ENCODE measurements around the gene GPR153. TPM values are rescaled to one million over a fixed set of nuclear protein-coding genes. Genes with fewer than 3 reads are reported as not detected.

The GPR153 gene
- total RNA-seq, 2 donors from 2014 or later: 2.3 to 4.9 TPM

DNA sequence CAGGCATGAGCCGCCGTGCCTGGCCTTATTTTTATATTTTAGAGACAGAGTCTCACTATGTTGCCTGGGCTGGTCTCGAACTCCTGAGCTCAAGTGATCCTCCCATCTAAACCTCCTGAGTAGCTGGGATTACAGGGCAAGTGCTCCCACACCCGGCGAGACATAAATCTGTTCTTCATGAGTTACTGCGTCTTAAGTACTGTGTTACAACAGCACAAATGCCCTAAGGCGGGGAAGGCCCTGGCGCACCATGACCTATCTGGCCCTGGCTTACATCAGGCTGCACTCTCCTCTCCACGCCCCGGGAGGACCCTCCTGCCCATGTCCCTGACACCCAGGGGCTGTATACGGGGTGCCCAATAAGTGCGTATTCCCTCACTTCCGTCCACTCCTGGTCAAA lies 4.3 kb downstream of the GPR153 start:
- peaks cover 0 to 4% of the 10 kb centered on the region in 2 donors for H3K27me3 ChIP-seq
- no peak for TF ChIP-seq POLR2A (IDR thresholded peaks at IDR 0.05)
- TF ChIP-seq, protein P1, sequence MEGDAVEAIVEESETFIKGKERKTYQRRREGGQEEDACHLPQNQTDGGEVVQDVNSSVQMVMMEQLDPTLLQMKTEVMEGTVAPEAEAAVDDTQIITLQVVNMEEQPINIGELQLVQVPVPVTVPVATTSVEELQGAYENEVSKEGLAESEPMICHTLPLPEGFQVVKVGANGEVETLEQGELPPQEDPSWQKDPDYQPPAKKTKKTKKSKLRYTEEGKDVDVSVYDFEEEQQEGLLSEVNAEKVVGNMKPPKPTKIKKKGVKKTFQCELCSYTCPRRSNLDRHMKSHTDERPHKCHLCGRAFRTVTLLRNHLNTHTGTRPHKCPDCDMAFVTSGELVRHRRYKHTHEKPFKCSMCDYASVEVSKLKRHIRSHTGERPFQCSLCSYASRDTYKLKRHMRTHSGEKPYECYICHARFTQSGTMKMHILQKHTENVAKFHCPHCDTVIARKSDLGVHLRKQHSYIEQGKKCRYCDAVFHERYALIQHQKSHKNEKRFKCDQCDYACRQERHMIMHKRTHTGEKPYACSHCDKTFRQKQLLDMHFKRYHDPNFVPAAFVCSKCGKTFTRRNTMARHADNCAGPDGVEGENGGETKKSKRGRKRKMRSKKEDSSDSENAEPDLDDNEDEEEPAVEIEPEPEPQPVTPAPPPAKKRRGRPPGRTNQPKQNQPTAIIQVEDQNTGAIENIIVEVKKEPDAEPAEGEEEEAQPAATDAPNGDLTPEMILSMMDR (IDR thresholded peaks at IDR 0.05): no peak
- intact Hi-C loops (cut with DNase I): no loop called here

DNA sequence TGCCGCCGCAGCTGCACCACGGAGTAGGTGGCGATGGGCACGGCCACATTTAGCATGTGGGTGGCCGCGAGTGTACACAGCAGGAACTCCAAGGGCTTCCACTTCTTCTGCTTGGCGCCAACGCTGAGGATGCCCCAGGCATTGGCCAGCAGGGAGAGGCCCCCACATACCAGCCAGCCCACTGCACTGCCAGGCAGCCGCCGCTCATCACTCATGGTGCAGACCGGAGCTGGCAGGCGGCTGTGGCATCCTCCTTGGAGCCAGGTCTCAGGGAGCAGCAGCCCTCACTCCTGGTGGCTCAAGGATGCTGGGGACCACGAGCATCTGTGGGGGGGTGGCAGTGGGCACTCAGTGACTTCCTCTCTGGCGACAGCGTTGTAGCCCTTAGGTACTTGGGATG lies 6.2 kb downstream of the GPR153 start:
- intact Hi-C loops (cut with DNase I): no loop called here
- H3K27me3 ChIP-seq: no peaks in the 10 kb centered on the region
- WGBS, 2 donors: 68 to 84% methylated on average over 10 to 13 of the region's 16 CpGs
- ATAC-seq (no peak), DNase-seq (no peak)
- H3K4me1 ChIP-seq: peaks cover 3% of the 10 kb centered on the region
- no peaks in the 10 kb centered on the region for H3K9me3 ChIP-seq
- TF ChIP-seq, protein P1 (IDR thresholded peaks at IDR 0.05): no peak
- no peak for TF ChIP-seq POLR2A (IDR thresholded peaks at IDR 0.05)
- H3K36me3 ChIP-seq (replicated peaks in 1 of 2; ENCODE audit: insufficient read depth in 1 of 2, low read depth in 2 of 2): no peaks in the 10 kb centered on the region
- H3K4me3 ChIP-seq: no peak overlapping the region
- no peak overlapping the region for H3K27ac ChIP-seq

More for the DNA sequence above, 4.3 kb downstream of the GPR153 start:
- H3K9me3 ChIP-seq: no peaks in the 10 kb centered on the region
- H3K36me3 ChIP-seq (replicated peaks in 1 of 2; ENCODE audit: insufficient read depth in 1 of 2, low read depth in 2 of 2): no peaks in the 10 kb centered on the region
- peaks cover 18% of the 10 kb centered on the region for H3K4me1 ChIP-seq
- no peak overlapping the region for H3K4me3 ChIP-seq
- ATAC-seq: no peak
- no peak for DNase-seq
- WGBS, 2 donors: 77 to 81% methylated on average over 13 of the region's 13 CpGs
- no peak overlapping the region for H3K27ac ChIP-seq

DNA sequence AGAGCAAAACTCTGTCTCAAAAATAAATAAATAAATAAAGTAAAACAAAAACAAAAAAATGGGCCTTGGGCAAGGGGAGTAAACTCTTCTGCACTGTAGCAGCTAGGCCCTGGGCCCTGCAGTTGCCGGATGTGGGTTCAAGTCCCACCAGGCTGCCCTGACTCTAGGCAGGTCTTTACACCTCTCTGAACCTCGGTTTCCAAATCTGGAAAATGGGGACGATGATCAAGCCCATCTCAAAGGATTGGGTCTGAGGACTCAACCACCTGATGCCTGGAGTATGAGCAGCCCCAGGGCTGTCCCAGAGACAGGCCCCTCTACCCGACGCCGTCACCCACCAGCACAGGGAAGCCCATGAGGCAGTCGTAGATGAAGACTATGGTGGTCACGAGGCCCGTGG lies 7.5 kb downstream of the GPR153 start:
- ATAC-seq: no peak
- Histone ChIP-seq H3K27me3 (no peaks in the 10 kb centered on the region), H3K36me3 (replicated peaks in 1 of 2; ENCODE audit: insufficient read depth in 1 of 2, low read depth in 2 of 2) (no peaks in the 10 kb centered on the region), H3K4me3 (no peak overlapping the region), H3K27ac (no peak overlapping the region), H3K9me3 (no peaks in the 10 kb centered on the region), H3K4me1 (peaks cover 6% of the 10 kb centered on the region)
- no peak for DNase-seq
- TF ChIP-seq POLR2A (IDR thresholded peaks at IDR 0.05): no peak
- TF ChIP-seq, protein P1 (IDR thresholded peaks at IDR 0.05): no peak
- WGBS, 2 donors: 53 to 77% methylated on average over 2 to 9 of the region's 9 CpGs
- intact Hi-C loops (cut with DNase I): no loop called here

DNA sequence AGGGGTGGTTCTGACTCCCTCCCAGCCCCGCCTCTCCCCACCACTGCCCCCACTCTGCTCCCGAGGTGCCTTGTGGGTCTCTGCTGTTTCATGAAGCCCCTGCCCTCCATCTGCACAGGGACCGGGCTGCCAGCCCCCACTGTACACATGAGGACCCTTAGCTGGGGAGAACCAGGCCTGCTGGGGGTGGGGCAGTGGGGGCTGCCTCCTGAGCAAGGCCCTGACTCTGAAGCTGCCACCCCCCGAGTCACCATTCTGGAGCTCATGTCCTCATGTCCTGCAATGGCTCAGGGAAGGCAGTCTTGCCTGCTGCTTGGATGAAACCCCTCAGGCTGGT lies 8.6 kb downstream of the GPR153 start:
- 84% methylated on average over 4 of the region's 4 CpGs; no CpG with 5 or more reads in 1 of the 2 donors for WGBS, 2 donors
- Histone ChIP-seq H3K4me3 (no peak overlapping the region), H3K36me3 (replicated peaks in 1 of 2; ENCODE audit: insufficient read depth in 1 of 2, low read depth in 2 of 2) (no peaks in the 10 kb centered on the region), H3K4me1 (peaks cover 6% of the 10 kb centered on the region), H3K27me3 (no peaks in the 10 kb centered on the region), H3K9me3 (no peaks in the 10 kb centered on the region), H3K27ac (no peak overlapping the region)
- DNase-seq (no peak), ATAC-seq (no peak)
- intact Hi-C loops (cut with DNase I): no loop called here
- TF ChIP-seq, protein P1 (IDR thresholded peaks at IDR 0.05): no peak
- TF ChIP-seq POLR2A (IDR thresholded peaks at IDR 0.05): no peak

DNA sequence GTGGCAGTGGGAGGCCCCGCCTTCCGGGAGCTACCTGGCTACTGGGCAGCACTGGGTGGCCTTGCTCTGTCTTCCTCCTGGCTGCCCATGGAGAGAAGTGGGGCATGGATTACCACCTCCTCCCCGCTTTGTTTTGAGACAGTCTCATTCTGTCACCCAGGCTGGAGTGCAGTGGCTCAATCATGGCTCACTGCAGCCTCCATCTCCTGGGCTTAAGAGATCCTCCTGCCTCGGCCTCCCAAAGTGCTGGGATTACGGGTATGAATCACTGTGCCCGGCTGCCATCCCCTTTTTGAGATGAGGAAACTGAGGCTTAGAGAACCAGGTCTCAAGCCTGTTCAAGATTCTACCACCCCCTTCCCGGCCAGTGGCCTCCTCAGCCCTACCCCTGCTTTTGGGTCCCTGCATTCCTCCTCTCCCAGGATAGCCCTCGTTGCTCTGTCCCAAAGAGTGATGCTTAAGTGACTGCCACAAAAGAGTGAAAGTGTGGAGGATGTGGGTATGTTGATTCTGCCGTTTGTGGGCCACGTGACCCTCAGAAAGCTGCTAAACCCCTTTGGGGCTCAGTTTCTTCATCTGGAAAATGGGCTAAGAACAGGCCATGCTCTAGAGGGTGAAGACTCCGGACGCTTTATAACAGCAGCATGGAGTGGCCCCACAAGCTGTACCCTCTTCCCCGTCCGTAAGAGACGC lies 9.1 kb downstream of the GPR153 start:
- DNase-seq (no peak), ATAC-seq (no peak)
- no peaks in the 10 kb centered on the region for H3K27me3 ChIP-seq
- intact Hi-C loops (cut with DNase I): no loop called here
- no peak overlapping the region for H3K27ac ChIP-seq
- peaks cover 8% of the 10 kb centered on the region for H3K4me1 ChIP-seq
- no peaks in the 10 kb centered on the region for H3K36me3 ChIP-seq (replicated peaks in 1 of 2; ENCODE audit: insufficient read depth in 1 of 2, low read depth in 2 of 2)
- no peak for TF ChIP-seq POLR2A (IDR thresholded peaks at IDR 0.05)
- TF ChIP-seq, protein P1 (IDR thresholded peaks at IDR 0.05): no peak
- no peak overlapping the region for H3K4me3 ChIP-seq
- WGBS, 2 donors: 67 to 73% methylated on average over 3 to 15 of the region's 15 CpGs
- H3K9me3 ChIP-seq: no peaks in the 10 kb centered on the region
